Fibroblast of lung (primary cell): Measurements from ENCODE around the gene NUDT4.
"Not testable (repeated sequence)": the region's sequence is repeated elsewhere in the genome, so short reads cannot be mapped to it uniquely, and the experiment has no call there.

ENCODE experiments used
- CTCF ChIP-seq, 2 donors: IDR thresholded peaks in 1 of 2; conservative IDR thresholded peaks in 1 of 2; 1 replicate in 1 of 2; 2 replicates in 1 of 2; pipeline ENCODE4 v1.5.1; 2011 to 2012; ENCODE audit warnings: low read length in 2 of 2, control low read depth in 1 of 2, inconsistent platforms in 1 of 2, low read depth in 1 of 2, mild to moderate bottlenecking in 1 of 2
- EZH2 ChIP-seq: IDR thresholded peaks from 2 replicates; pipeline ENCODE4 v1.5.1; 2012; ENCODE audit warnings: low read length, control low read depth, mild to moderate bottlenecking; ENCODE audit errors: missing control alignments

DNA sequence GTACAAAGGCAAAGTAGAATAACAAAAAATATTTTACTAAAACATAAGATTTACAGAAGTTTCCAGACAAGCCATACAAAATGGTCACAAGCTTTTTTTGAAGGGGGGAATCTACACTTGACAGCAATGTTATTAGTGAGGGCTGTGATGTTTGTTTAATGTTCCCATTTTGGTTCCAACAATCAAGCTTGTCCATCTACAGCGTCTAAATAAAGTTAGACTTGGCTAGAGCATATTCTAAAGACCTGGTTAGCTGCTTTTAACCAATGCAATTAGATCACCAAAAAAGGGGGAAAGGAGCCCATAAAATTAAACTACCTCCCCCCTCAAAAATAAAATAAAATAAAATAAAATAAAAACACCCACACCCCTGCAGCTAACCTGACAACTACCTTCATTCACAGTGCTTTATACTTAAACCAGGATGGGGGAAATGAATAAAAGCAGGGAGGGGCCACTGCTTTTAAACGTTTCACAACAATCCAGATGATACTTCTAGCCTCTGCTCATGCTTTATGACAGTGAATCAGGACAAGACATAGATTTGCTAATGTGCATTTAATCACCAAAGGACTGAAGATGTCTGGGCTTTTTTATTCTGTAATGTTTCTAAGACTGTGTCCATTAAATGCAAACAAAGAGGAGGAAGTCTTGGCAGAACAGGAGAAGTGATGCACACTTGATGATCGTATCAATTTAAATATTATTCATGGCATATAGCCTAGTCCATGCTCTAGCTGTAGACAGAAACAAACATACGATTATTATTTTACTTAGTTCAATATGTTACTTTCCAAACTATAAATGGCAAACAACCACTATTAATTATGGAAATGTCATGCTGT, 31.8 kb downstream of the NUDT4 start:
- not testable (repeated sequence) for TF ChIP-seq CTCF (conservative IDR thresholded peaks at IDR 0.05 in 1 of 2, IDR thresholded peaks at IDR 0.05 in 1 of 2; ENCODE audit: low read depth in 1 of 2, low read length in 2 of 2); EZH2
